Bronchial epithelial cell (primary cell): ENCODE data around the gene PRSS12. TPM values are rescaled to one million over a fixed set of nuclear protein-coding genes. Genes with fewer than 3 reads are reported as not detected.

Source experiments
- DNase-seq: peaks from one replicate; pipeline ENCODE4 v3.0.0-alpha.2; 2010; ENCODE audit warnings: low read depth
- FAIRE-seq: peaks from 2 replicates; lab custom pipeline; 2011; peaks lifted over from hg19 to GRCh38; lab: Jason Lieb, UNC
- H3K27me3 ChIP-seq: 2 replicates; pipeline ENCODE4 v1.5.1; 2011; ENCODE audit warnings: low read length; ENCODE audit not compliant: control insufficient read depth, insufficient read depth
- H3K36me3 ChIP-seq: 2 replicates; pipeline ENCODE4 v1.5.1; 2011; ENCODE audit warnings: low read length; ENCODE audit not compliant: control insufficient read depth, insufficient read depth
- H3K4me3 ChIP-seq: 2 replicates; pipeline ENCODE4 v1.5.1; 2011; ENCODE audit warnings: mild to moderate bottlenecking, low read depth, low read length, control low read depth
- total RNA-seq: library from RNA; depleted of rRNA; stranded (reverse); fragments of >200 nt; gene quantifications from 2 replicates; pipeline ENCODE4 v1.2.1, GENCODE V29; 2014
- TF ChIP-seq, protein P1 (sequence below): IDR thresholded peaks from 2 replicates; pipeline ENCODE4 v1.5.1; 2011; ENCODE audit warnings: mild to moderate bottlenecking, moderate library complexity, low read length, control low read depth, inconsistent platforms; ENCODE audit not compliant: insufficient read depth, severe bottlenecking

Gene PRSS12
- total RNA-seq, 1 donor from 2014 or later = 24.2 TPM

DNA sequence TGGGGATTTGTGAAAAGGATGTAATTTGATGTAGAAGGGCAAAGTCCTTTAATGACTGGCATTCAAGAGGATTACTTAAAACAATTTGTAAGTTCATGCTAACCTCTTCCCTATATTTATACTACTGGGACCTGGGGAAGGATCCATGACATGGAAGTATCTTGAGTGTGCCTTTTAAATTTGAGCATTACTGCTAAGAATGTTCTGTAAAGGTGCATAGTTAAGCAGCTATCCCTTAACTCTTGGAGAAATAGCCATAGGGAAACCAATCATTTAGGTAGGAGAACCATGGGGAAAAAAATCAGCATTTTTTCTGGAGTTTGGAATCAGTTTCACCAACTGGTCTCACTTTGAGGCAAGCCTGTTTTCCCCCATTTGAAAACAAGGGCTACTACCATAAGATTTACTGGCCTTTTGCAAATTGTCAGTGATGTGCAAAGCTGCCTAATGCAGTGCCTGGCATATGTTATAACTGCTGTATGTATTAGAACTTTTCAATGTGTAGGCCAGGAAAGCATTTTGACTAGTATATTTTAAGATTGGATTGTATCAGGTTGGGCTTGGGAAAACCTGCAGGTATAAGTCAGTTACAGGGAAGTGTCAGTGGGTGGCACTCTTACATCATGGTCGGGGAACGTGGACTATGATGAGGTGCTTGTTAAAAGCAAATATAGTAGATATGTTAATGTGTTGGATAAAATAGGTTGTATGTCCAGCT lies 72.1 kb downstream of the PRSS12 start:
- Histone ChIP-seq H3K27me3 (no peaks in the 10 kb centered on the region), H3K4me3 (peak overlapping the region; percentile 87), H3K36me3 (peaks cover 10% of the 10 kb centered on the region)
- FAIRE-seq = no peak
- peak; percentile 83 for DNase-seq
- TF ChIP-seq, protein P1, sequence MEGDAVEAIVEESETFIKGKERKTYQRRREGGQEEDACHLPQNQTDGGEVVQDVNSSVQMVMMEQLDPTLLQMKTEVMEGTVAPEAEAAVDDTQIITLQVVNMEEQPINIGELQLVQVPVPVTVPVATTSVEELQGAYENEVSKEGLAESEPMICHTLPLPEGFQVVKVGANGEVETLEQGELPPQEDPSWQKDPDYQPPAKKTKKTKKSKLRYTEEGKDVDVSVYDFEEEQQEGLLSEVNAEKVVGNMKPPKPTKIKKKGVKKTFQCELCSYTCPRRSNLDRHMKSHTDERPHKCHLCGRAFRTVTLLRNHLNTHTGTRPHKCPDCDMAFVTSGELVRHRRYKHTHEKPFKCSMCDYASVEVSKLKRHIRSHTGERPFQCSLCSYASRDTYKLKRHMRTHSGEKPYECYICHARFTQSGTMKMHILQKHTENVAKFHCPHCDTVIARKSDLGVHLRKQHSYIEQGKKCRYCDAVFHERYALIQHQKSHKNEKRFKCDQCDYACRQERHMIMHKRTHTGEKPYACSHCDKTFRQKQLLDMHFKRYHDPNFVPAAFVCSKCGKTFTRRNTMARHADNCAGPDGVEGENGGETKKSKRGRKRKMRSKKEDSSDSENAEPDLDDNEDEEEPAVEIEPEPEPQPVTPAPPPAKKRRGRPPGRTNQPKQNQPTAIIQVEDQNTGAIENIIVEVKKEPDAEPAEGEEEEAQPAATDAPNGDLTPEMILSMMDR = peak; percentile 56

DNA sequence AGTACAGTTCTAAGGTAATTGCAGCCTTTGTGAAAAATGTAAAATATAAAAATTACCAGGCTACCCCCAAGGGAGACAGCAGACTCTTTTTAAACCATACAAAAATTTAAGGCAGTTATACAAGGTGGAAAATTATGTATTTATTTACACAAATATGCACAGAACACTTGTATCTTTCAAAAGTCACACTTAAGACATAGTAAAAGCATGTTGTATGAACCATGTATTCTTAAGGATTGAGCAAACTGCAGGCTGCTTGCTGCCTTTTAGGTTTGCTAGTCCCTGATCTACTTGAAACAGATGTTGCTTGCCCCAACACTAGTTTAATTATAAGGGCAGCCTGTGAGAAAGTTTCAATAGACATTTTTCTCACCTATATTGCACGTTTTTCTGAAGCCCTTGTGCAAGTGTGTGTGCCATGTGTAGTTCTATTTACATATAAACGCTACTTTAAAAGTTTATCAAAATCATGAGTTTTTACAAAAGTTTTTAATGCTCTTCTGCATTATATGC lies 72.8 kb downstream of the PRSS12 start:
- Histone ChIP-seq H3K4me3 (peak overlapping the region; percentile 87), H3K27me3 (no peaks in the 10 kb centered on the region), H3K36me3 (peaks cover 10% of the 10 kb centered on the region)
- FAIRE-seq (no peak), DNase-seq (no peak)
- TF ChIP-seq, protein P1 = no peak

DNA sequence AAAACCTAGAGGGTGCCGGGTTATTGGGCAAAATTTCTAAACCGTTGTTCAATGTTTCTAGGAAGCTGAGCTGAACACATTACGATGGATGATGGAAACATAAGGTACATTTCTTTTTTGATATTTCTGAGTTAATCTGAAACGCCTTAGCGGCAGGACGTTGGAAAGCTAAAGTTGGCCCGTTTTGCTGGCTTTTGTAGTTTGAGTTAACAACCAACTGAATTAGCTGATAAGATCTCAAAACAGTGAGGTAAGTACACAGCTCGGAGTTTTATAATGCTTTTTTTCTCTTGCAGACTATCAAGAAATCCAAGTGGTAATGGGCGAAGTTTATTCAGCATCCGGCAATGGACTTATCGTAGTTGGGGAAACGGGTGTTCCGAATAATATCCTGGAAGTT lies 73.5 kb downstream of the PRSS12 start:
- DNase-seq (no peak), FAIRE-seq (no peak)
- TF ChIP-seq, protein P1 = no peak
- H3K4me3 ChIP-seq = peak overlapping the region; percentile 87
- H3K36me3 ChIP-seq = peaks cover 10% of the 10 kb centered on the region
- H3K27me3 ChIP-seq = no peaks in the 10 kb centered on the region

DNA sequence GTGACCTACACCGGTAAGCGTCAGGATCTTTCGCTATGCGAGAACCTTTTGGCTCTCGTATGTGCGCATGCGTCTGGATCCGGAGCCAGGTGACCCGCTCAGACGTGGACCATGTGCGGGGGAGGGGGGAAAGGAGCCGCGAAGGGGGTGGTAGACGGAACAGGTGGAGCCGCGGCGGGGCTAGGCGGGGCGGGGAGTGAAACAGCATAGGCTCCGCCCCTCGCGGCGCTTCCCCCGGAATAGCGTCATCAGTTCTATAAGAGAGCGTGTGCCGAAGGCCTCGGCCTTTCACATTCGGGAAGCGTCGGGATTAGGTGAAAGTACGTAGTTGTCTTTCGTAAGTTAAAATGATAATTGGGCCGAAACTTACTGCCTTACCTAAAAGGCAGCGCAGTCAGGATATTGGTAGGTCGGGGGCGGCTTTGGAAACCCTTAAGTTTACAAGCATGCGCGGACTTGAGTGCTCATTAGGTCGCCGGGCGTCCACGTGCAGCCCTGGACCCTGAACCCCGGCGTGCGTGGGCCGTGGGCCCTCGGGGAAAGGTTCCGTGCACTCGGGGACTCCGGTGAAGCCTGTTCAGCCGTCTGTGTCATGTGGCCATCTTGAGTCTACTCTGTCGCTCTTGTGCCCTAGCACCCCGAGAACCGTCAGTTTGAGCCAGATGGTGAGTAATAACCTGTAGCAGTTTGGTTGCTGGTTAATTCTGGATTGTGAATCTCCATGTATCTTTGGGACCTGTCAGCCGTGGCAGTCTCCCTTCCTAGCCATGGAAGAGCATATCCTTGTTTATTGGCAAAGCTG lies 74.1 kb downstream of the PRSS12 start:
- peak overlapping the region; percentile 87 for H3K4me3 ChIP-seq
- H3K27me3 ChIP-seq = no peaks in the 10 kb centered on the region
- H3K36me3 ChIP-seq = peaks cover 10% of the 10 kb centered on the region
- DNase-seq = peak; percentile 89
- no peak for FAIRE-seq
- TF ChIP-seq, protein P1 = no peak

DNA sequence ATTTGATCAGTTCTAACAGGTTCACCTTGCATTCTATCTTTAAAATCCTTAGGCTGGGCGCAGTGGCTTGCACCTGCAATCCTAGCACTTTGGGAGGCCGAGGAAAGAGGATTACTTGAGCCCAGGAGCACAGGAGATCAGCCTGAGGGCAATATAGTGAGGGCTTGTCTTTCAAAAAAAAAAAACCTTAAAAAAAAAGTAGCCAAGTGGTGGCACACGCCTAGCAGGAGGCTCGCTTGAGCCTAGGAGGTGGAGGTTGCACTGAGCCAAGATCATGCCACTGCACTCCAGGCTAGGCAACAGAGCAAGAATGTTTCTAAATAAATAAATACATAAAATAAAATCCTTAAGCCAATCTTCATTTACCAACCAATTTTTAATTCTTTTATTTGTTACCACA lies 75.6 kb downstream of the PRSS12 start:
- no peak overlapping the region for H3K4me3 ChIP-seq
- FAIRE-seq = no peak
- TF ChIP-seq, protein P1 = no peak
- no peaks in the 10 kb centered on the region for H3K27me3 ChIP-seq
- no peak for DNase-seq
- peaks cover 10% of the 10 kb centered on the region for H3K36me3 ChIP-seq
